GM19324 (cell line): ENCODE results near the gene CGA.
"Not testable (repeated sequence)": the region's sequence is repeated elsewhere in the genome, so short reads cannot be mapped to it uniquely, and the experiment has no call there.

Experiments
- ATAC-seq: cut with Tn5 transposase; IDR thresholded peaks from one replicate; pipeline ENCODE4 v1.9.1; 2021; ENCODE audit warnings: mild to moderate bottlenecking, moderate library complexity; ENCODE audit not compliant: unreplicated experiment, low FRiP score

The CGA gene

GRCh38 chr6:87095087-87095509, at the start of gene CGA:
CGA (minus strand) TSS chr6:87095106; CDS start chr6:87088200, 6,906 bp downstream.
- no peak for ATAC-seq

GRCh38 chr6:87139927-87140326, 45.0 kb upstream of the CGA start:
- not testable (repeated sequence) for ATAC-seq

GRCh38 chr6:87139236-87139635, 44.3 kb upstream of the CGA start:
- ATAC-seq, result no peak

- no peak for ATAC-seq
Measured at GRCh38 chr6:87136963-87137362, 42.1 kb upstream of the CGA start.

GRCh38 chr6:87127737-87128136, 32.8 kb upstream of the CGA start:
- no peak for ATAC-seq

GRCh38 chr6:87126501-87126900, 31.6 kb upstream of the CGA start:
- ATAC-seq, result no peak

GRCh38 chr6:87124074-87124473, 29.2 kb upstream of the CGA start:
- no peak for ATAC-seq

GRCh38 chr6:87122477-87122876, 27.6 kb upstream of the CGA start:
- ATAC-seq, result no peak

- ATAC-seq, result no peak
Measured at GRCh38 chr6:87118054-87118453, 23.1 kb upstream of the CGA start.

GRCh38 chr6:87116922-87117321, 22.0 kb upstream of the CGA start:
- ATAC-seq, result no peak

GRCh38 chr6:87115402-87116135, 20.7 kb upstream of the CGA start:
- no peak for ATAC-seq

- no peak for ATAC-seq
Measured at GRCh38 chr6:87110636-87111035, 15.7 kb upstream of the CGA start.

GRCh38 chr6:87105823-87106222, 10.9 kb upstream of the CGA start:
- ATAC-seq, result no peak

- ATAC-seq, result no peak
Measured at GRCh38 chr6:87104667-87105066, 9.8 kb upstream of the CGA start.

- ATAC-seq, result no peak
Measured at GRCh38 chr6:87103977-87104601, 9.2 kb upstream of the CGA start.

GRCh38 chr6:87102151-87102621, 7.3 kb upstream of the CGA start:
- ATAC-seq, result no peak

- no peak for ATAC-seq
Measured at GRCh38 chr6:87101067-87101466, 6.2 kb upstream of the CGA start.

- ATAC-seq, result no peak
Measured at GRCh38 chr6:87100216-87100615, 5.3 kb upstream of the CGA start.

- no peak for ATAC-seq
Measured at GRCh38 chr6:87099472-87099871, 4.6 kb upstream of the CGA start.

- ATAC-seq, result no peak
Measured at GRCh38 chr6:87094576-87094975, 330 bp downstream of the CGA start.

GRCh38 chr6:87093651-87094050, 1.3 kb downstream of the CGA start:
- ATAC-seq, result no peak

- ATAC-seq, result no peak
Measured at GRCh38 chr6:87093199-87093598, 1.7 kb downstream of the CGA start.
